ENCODE results near the gene NR3C2.
A peak's percentile ranks its signal among the peaks of the same experiment; 100 is the strongest.

The NR3C2 gene

GRCh38 chr4:148429206-148429605 is 13.0 kb downstream of the NR3C2 start:
- Histone ChIP-seq H3K27ac (ENCODE audit: poor library complexity, severe bottlenecking) (no peak overlapping the region), H3K4me1 (ENCODE audit: insufficient read depth, poor library complexity, severe bottlenecking) (no peaks in the 10 kb centered on the region), H3K4me3 (ENCODE audit: severe bottlenecking) (no peak overlapping the region), H3K9me3 (ENCODE audit: severe bottlenecking) (no peaks in the 10 kb centered on the region), H3K36me3 (ENCODE audit: low read depth) (no peaks in the 10 kb centered on the region), H3K27me3 (ENCODE audit: insufficient read depth, poor library complexity, severe bottlenecking) (peaks cover 3% of the 10 kb centered on the region)
- TF ChIP-seq, protein P1, sequence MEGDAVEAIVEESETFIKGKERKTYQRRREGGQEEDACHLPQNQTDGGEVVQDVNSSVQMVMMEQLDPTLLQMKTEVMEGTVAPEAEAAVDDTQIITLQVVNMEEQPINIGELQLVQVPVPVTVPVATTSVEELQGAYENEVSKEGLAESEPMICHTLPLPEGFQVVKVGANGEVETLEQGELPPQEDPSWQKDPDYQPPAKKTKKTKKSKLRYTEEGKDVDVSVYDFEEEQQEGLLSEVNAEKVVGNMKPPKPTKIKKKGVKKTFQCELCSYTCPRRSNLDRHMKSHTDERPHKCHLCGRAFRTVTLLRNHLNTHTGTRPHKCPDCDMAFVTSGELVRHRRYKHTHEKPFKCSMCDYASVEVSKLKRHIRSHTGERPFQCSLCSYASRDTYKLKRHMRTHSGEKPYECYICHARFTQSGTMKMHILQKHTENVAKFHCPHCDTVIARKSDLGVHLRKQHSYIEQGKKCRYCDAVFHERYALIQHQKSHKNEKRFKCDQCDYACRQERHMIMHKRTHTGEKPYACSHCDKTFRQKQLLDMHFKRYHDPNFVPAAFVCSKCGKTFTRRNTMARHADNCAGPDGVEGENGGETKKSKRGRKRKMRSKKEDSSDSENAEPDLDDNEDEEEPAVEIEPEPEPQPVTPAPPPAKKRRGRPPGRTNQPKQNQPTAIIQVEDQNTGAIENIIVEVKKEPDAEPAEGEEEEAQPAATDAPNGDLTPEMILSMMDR (IDR thresholded peaks at IDR 0.05; ENCODE audit: poor library complexity, severe bottlenecking) = no peak
- DNase-seq (ENCODE audit: low spot score) (no peak), ATAC-seq (ENCODE audit: low read depth) (no peak)

GRCh38 chr4:148426643-148427042 is 15.6 kb downstream of the NR3C2 start:
- DNase-seq (ENCODE audit: low spot score) = no peak
- no peak for ATAC-seq (ENCODE audit: low read depth)
- H3K36me3 ChIP-seq (ENCODE audit: low read depth) = no peaks in the 10 kb centered on the region
- H3K4me1 ChIP-seq (ENCODE audit: insufficient read depth, poor library complexity, severe bottlenecking) = no peaks in the 10 kb centered on the region
- TF ChIP-seq, protein P1 (IDR thresholded peaks at IDR 0.05; ENCODE audit: poor library complexity, severe bottlenecking) = no peak
- peaks cover 3% of the 10 kb centered on the region for H3K27me3 ChIP-seq (ENCODE audit: insufficient read depth, poor library complexity, severe bottlenecking)
- no peak overlapping the region for H3K4me3 ChIP-seq (ENCODE audit: severe bottlenecking)
- no peak overlapping the region for H3K27ac ChIP-seq (ENCODE audit: poor library complexity, severe bottlenecking)
- no peaks in the 10 kb centered on the region for H3K9me3 ChIP-seq (ENCODE audit: severe bottlenecking)

- Histone ChIP-seq H3K36me3 (ENCODE audit: low read depth) (no peaks in the 10 kb centered on the region), H3K4me3 (ENCODE audit: severe bottlenecking) (no peak overlapping the region), H3K27me3 (ENCODE audit: insufficient read depth, poor library complexity, severe bottlenecking) (peaks cover 3% of the 10 kb centered on the region), H3K27ac (ENCODE audit: poor library complexity, severe bottlenecking) (no peak overlapping the region), H3K9me3 (ENCODE audit: severe bottlenecking) (no peaks in the 10 kb centered on the region), H3K4me1 (ENCODE audit: insufficient read depth, poor library complexity, severe bottlenecking) (no peaks in the 10 kb centered on the region)
- TF ChIP-seq, protein P1 (IDR thresholded peaks at IDR 0.05; ENCODE audit: poor library complexity, severe bottlenecking) = peak; percentile 15
- DNase-seq (ENCODE audit: low spot score) = no peak
- ATAC-seq (ENCODE audit: low read depth) = no peak
Measured at GRCh38 chr4:148425327-148426110, 16.7 kb downstream of the NR3C2 start.

DNA sequence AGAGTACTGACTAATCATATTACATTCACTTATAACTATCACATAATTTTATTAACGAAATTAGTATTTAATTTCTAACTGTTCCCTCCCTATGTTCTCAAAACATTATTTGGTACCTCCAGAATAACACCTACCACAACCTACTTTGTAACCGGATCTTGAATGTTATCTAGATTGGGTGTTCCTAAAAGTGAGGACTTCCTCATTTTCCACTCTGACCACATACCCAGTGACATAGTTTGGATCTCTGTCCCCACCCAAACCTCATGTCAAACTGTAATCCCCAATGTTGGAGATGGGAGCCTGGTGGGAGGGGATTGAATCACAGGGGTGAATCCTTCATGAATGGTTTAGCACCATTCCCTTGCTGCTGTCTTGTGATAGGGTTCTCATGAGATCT is 21.8 kb downstream of the NR3C2 start:
- H3K9me3 ChIP-seq (ENCODE audit: severe bottlenecking) = no peaks in the 10 kb centered on the region
- H3K27ac ChIP-seq (ENCODE audit: poor library complexity, severe bottlenecking) = no peak overlapping the region
- TF ChIP-seq, protein P1 (IDR thresholded peaks at IDR 0.05; ENCODE audit: poor library complexity, severe bottlenecking) = no peak
- DNase-seq (ENCODE audit: low spot score) (no peak), ATAC-seq (ENCODE audit: low read depth) (no peak)
- no peaks in the 10 kb centered on the region for H3K4me1 ChIP-seq (ENCODE audit: insufficient read depth, poor library complexity, severe bottlenecking)
- H3K27me3 ChIP-seq (ENCODE audit: insufficient read depth, poor library complexity, severe bottlenecking) = no peaks in the 10 kb centered on the region
- H3K36me3 ChIP-seq (ENCODE audit: low read depth) = no peaks in the 10 kb centered on the region
- no peak overlapping the region for H3K4me3 ChIP-seq (ENCODE audit: severe bottlenecking)

- Histone ChIP-seq H3K27ac (ENCODE audit: poor library complexity, severe bottlenecking) (no peak overlapping the region), H3K4me3 (ENCODE audit: severe bottlenecking) (no peak overlapping the region), H3K9me3 (ENCODE audit: severe bottlenecking) (no peaks in the 10 kb centered on the region), H3K27me3 (ENCODE audit: insufficient read depth, poor library complexity, severe bottlenecking) (no peaks in the 10 kb centered on the region), H3K36me3 (ENCODE audit: low read depth) (no peaks in the 10 kb centered on the region), H3K4me1 (ENCODE audit: insufficient read depth, poor library complexity, severe bottlenecking) (no peaks in the 10 kb centered on the region)
- ATAC-seq (ENCODE audit: low read depth) (no peak), DNase-seq (ENCODE audit: low spot score) (no peak)
- TF ChIP-seq, protein P1 (IDR thresholded peaks at IDR 0.05; ENCODE audit: poor library complexity, severe bottlenecking) = peak; percentile 18
Measured at GRCh38 chr4:148415500-148415899, 26.7 kb downstream of the NR3C2 start.
